Inferior parietal cortex (tissue), 1 donor: ENCODE data around the gene TRIM28.

ENCODE experiments used
- DNase-seq: peaks from one replicate; pipeline ENCODE4 v3.0.0-alpha.2; 2016; ENCODE audit errors: extremely low spot score

Gene TRIM28

DNA sequence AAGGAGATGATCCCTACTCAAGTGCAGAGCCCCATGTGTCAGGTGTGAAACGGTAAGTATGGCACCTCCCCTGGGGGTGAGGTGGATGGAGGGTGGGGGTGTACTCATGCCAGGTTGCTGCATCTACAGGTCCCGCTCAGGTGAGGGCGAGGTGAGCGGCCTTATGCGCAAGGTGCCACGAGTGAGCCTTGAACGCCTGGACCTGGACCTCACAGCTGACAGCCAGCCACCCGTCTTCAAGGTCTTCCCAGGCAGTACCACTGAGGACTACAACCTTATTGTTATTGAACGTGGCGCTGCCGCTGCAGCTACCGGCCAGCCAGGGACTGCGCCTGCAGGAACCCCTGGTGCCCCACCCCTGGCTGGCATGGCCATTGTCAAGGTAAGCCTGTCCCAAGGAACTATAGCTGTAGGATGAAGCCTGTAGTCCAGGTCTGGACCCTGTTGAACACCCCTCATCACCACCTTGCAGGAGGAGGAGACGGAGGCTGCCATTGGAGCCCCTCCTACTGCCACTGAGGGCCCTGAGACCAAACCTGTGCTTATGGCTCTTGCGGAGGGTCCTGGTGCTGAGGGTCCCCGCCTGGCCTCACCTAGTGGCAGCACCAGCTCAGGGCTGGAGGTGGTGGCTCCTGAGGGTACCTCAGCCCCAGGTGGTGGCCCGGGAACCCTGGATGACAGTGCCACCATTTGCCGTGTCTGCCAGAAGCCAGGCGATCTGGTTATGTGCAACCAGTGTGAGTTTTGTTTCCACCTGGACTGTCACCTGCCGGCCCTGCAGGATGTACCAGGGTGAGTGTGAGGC is 5.2 kb downstream of the TRIM28 start:
- no peak for DNase-seq

DNA sequence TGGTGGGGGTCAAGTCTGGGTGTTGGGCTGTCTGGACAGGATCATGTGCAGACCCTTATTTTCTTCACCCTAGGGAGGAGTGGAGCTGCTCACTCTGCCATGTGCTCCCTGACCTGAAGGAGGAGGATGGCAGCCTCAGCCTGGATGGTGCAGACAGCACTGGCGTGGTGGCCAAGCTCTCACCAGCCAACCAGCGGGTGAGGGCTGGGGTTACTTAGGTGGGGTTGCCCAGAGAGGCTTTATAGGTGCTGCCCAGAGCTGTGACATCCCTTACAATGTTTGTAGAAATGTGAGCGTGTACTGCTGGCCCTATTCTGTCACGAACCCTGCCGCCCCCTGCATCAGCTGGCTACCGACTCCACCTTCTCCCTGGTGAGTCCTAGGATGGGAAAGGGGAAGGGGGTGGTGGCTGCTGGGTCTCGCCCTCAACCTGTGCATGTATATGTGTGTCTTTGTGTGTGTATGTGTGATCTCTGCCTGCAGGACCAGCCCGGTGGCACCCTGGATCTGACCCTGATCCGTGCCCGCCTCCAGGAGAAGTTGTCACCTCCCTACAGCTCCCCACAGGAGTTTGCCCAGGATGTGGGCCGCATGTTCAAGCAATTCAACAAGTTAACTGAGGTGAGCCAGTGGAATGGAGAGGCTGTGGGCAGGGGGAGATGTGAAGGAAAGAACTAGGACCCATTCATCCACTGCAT is 5.9 kb downstream of the TRIM28 start:
- DNase-seq: no peak

DNA sequence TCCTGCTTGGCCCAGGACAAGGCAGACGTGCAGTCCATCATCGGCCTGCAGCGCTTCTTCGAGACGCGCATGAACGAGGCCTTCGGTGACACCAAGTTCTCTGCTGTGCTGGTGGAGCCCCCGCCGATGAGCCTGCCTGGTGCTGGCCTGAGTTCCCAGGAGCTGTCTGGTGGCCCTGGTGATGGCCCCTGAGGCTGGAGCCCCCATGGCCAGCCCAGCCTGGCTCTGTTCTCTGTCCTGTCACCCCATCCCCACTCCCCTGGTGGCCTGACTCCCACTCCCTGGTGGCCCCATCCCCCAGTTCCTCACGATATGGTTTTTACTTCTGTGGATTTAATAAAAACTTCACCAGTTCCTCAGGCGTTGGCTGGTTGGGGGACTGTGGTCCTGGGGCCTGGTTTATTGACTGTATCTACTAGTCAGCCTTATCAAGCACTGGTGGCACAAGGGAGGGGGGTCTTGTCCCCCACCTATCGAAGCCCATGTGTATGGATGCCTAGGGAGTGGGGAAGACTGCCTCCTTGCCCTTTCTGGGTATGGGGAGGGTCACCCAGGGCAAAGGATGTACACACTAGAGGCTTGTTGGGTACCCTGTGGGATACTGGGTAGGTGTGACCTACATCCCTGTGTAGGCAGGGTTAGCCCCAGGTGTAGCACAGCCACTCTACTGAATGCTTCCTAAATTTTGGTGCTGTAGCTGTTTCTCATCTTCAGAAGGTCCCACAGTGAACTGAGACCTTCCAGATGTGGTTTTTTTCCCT is 6.7 kb downstream of the TRIM28 start:
- DNase-seq: no peak

DNA sequence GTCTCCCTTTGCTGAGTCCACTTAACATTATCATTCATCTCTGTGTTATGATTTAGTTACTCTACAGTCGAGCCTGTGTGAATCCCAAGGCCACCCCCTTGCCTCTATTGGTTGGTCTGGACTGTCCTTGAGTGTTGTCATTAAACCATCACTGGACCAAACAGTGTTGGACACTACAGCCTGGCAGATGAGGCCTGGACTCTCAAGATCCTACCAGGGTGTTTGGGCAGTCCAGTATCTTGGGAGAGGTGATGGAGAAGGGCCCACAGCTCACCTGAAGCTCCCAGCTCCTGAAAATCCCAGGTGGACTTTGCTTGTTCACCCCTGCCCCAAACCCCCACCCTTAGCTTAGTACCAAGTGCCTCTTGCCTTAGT is 7.2 kb downstream of the TRIM28 start:
- no peak for DNase-seq

DNA sequence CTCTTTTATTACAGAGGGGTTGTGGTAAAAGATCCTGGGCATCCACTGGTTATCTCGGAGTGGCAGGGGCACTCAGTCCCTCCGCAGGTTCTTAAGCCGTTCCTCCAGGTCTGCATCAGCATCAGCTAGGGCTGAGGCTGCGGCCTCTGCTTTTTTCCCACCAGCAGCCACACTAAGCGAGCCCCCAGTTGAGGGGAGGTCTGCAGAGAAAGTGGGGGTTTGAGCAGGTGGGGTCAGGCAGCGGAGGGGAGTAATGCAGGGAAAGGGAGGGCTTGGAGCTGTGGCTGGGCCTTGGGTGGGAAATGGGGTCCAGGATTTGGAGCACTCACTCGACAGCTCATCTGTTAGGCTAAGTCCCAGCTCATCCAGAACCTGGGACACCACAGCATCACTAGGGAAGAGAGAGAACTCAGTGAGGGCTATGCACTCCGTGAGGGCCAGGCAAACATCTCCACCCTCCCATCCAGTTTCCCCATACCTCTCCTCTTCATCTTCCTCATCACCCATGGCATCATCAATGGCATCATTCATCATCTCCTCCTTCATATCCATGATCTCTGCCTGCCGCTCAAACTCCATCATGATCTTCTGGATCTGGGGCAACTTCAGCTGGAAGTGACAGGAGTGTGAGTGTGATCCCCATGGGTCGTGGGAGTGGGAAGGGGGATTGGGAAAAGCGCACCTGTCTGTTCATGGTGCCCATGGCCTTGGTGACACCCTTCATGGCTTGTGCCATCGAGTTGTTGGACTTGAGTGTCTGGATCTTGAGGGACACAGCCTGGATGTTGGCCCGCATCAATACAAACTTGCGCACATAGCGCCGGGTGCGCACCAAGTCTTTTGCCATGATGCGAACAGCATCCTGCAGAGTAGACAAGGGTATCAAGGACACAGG is 8.0 kb downstream of the TRIM28 start:
- no peak for DNase-seq

DNA sequence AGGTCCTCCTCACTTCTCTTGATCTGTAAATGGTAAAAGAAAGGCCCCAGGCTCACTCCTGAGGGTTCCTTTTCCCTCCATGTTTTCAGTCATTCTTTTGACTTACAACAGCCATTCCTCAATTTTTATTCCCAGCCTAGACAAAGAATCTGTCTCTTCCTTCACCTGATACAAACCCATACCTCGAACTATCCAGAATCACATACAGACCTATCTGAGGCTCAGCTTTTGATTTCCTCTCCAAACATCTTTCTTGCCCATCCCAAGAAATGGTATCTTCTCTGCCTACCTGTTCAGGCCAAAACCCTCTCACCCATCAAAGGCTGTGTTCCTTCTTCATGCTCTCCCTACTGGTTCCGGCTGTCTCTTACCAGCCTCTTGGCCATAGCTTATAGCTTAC is 8.8 kb downstream of the TRIM28 start:
- DNase-seq: no peak

DNA sequence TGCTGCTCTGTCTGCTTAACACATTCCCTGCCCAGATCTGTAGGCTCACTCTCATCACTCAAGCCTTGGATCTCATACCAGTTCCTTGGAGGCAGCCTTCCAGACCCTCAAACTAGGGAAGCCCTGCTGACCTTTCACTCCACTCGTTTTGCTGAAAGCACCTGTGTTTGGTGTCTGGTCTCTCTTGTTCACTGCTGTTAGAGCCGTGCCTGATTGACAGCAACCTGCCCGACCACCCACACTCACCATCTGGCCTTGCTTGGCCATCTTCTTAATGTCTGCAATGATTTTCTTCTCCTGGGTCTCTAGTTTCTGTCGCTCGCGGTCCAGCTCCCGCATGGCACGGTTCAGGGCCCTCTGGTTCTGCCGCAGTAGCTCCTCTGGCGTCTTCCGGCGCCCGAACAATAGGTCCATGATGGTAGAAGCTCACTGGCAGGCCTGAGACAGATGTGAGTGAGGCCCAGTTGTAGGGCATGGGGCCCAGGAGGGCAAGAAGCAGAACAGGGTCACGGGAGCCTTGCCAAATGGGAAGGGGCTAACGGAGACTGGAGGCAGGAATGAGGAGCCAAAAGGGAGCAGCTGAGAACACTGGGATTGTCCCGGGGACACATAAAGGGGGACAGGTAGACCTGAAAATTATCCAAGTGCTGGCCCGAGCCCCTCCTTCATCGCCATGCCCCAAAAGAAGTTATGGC is 10.1 kb downstream of the TRIM28 start:
- no peak for DNase-seq

DNA sequence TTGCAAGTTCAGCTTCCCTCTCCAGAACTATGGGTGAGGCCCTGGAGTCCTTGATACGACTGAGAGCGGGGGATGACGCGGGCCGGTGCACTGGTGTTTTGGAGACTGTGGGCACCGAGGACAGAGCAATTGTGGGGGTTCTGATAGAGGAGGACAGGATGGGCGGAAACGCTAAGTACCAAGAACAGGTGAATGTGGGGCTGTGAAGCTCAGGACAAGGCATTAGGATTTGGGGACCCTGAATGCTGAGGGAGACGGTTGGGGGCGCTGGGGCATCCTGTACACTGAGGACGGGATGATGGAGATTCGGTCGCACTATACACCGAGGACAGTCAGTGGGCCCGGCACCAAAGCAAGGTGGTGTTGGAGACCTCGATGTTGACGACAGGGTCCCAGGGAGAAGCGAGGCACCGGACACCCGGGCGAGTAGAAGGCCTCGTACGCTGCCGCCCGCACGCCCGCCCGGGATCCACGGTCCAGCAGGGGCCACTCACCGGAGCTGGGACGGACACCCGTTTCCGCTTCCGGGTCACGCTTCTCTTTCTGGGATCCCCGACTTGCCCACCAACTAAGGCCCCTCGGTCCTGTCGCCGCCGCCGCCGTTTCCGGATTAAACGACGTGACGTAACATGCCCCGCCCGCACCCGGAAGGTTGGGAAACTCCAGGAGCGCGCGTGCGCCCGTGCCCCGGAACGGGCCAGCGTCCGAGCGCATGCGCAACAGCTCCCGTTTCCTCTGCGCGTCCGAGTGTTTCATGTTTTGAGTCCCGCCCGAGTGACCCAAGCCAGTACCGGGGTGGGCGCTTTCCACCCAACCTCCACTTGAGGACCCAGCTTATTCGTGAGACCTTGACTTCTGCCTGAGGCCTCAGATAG is 10.9 kb downstream of the TRIM28 start, which contains the start of gene CHMP2A:
Gene CHMP2A, minus strand, starts transcription at position 612 of the 875 bp plus-strand sequence. CDS start 893 bp downstream, outside the sequence.
- DNase-seq: peak; percentile 95

DNA sequence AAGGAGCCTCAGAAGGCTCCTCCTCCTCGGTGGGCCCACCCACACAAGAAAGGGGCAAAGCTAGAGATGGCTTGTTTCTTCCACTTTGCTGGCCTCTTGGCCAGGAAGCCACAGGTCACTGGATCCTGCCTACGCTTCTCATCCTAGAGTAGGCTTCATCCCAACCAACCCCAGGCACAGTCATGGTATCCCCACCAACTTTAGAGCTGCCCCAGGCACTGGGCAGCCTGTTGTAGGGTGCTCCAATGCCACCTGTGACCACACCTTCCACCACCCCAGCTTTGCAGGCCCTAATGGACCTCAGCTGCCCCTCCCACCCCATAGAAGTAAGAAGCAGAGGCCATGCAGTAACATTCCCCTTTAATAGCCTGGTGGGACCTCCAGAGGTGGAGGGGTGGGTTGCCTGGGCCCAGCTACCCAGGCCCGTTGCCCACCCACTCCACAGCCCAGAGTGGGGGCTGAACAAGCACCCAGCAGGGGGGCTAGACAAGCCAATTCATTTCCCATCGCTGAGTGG is 11.6 kb downstream of the TRIM28 start:
- no peak for DNase-seq

DNA sequence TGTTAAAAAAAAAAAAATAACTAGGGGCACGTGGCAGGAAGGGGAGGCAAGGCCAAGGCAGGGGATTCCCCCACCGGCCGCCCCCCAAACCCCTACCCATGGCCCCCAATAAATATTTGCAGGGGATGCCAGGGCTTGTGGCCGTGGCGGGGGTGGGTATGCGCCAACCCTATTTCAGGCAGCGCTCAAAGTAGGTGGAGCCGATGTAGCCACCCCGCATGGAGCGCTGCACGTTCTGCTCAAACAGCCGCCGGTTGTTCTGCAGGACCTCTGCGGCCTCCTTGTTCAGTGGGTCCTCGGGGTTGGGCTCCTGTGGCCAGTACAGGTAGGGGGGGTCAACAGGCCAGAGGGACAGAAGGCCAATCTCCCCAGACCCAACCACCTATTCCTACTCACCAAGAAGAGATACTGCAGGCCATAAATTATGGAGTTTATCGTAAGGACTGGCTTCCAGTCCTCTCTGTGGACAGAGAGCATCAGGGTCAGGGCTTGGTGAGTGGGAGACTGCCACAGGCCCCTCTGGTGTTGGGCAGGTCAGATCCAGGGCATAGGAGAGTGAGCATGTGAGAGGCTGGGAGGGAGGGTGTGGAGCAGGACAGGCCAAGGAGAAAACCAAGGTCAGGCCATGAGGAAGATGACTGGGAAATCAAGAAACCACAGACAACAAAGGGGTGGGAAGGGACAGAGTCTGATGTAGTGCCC is 12.2 kb downstream of the TRIM28 start:
- DNase-seq: no peak

DNA sequence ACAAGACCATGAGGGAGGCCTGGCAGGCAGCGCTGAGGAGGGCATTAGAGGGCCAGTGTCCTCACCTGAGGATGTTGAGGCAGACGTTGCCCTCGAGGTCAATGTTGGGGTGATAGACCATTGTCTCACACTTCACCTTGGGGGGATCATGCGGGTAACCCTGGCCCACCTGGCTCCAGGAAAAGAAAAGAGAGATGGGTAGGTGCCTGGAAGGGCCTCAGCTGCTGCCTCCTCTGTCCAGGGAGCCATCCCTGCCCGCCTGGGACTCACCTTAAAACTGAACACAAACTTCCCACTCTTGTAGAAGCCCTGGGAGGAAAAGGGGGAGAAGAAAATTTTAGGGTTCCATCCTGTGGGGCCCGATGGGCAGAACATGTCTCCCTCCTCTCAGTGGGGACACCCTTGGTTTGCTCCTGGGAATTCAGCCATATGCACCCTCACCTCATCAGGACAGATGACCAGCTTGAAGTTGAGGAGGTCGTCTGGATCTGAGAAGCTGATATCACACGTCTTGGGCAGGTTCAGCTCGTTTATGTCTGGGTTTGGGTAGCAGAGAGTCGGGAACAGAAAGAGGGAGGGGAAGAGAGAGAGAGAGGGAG is 12.9 kb downstream of the TRIM28 start:
- no peak for DNase-seq

DNA sequence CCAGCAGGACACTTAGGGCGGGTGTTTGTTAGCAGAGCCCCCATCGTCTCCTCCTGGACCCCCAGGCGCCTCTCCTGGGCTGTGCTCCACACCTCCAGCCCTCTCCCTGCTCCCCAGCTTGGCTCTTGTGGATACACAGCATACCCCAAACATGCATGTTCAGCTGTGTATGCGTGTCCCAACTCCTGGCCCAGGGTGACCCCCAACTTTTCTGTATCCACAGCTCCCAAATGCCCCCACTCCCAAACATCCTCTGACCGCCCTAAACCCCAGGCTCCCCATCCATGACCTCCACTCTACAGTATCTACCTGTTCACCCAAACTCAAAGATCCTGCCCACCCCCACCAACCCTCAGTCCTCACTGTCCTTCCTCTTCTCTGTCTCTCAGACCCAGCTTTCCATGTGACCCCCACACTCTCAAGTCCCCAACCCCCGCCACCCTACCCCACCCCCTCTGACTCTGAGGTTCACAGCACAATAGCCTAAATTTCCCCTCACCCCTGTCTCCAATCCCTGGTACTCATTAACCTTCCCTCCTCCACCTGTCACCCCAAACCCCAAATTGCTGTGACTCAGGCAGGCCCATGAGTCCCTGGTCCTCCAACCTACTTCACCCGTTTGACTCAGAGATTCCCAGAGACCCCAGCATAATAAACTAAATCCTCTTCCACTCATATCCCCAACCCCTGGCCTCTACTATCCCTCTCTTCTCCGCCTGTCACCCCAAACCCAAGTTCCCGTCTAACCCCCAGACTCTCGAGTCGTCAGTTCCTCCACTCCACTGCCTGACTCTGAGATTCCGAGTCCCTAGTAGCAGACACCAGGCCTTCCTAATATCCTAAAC is 13.6 kb downstream of the TRIM28 start:
- no peak for DNase-seq

DNA sequence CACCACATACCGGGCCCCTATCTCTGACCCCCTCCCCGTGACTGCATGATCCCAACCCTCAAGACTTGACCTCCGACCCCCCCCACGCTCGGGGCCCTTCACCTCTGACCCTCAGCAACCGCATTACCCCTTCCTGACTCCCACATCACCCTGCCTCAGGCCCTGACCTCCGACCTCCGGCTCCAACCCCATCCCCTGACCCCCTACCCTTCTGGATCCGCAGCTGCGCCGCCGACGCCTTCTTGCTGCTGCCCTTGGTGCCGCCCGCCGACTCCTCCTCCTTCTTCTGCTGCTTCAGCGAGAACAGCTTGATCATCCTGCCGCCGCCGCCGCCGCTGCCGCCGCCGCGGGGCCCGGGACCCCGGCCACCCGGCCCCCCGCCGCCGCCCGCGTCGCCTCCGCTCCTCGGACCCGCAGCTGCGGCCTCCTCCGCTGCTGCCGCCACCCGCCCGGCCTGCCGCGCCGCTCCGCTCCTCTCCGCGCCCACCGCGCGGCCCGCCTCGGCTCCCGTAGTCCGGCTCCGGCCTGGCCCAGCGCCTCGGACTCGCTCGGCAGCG is 14.3 kb downstream of the TRIM28 start, which contains the start of gene UBE2M:
Gene UBE2M, minus strand, starts transcription at position 546 of the 557 bp plus-strand sequence. Its CDS starts 230 bp downstream, at position 316.
- no peak for DNase-seq

DNA sequence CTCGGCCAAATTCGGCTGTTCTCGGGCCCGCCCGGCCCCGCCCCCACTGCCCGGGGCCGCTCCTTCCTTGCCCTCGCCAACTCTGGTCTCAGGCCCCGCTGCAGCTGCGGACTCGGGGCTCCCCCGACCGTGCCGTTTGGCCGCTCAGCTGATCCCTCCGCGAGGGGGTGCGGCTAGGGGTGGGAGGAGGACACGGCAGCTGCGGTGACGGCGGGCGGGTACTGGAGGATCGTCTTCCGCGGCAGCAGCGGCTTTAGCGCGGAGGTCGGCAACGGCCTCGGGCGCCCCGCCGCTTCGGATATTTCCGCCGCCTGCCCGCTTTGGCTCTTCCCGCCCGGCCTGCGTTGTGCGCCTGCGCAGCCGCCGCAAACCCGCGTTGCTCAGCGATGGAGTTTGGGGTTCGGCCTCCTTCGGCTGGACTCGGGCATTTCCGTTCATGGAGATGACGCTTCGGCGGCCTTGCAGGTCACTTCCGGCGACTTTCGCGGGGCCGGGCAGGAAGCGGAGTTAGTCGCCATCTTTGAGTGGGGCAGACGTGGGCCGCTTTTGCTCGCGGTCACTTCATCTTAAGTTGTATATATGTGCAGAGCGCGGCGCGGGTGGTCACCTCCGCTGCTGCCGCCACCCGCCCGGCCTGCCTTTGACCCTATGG is 14.9 kb downstream of the TRIM28 start:
- peak; percentile 98 for DNase-seq

DNA sequence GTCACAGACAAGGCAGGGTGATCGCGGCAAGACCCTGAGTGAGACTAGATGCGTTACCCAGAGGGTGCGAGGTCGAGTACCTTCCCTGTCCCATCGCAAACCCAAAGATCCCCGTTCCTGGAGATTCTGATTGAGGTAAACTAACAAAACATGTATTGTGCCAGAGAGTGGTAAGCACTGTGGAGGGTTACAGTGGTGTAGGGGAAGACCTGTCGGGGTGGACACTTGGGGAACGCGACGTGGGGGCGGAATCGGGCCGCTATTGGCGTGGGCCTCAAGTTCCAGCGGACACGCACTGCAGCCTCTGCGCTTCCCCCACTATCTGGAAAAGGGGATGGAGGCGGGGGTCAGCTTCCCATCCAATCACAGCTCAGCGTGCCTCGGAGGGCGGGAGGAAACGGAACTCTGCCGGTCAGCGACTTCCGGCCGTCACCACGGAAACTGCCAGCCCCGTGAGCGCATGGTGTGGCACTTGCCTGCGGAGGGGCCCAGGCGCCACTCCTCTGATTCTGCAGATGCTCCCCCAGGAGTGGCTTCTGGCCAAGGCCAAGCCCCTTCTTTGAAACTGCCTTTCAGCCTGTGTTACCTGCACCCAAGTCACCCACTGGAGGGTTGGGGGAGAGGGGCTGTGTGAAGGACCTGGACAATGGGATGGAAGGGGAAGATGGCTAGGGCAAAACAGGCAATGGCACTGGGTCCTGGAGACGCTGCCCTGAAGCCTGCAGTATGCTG is 15.6 kb downstream of the TRIM28 start:
- DNase-seq: peak; percentile 87
